HG02678 (cell line): Measurements from ENCODE around the gene SVIL.
A peak's percentile ranks its signal among the peaks of the same experiment; 100 is the strongest.

Experiments used
- ATAC-seq: cut with Tn5 transposase; IDR thresholded peaks from one replicate; pipeline ENCODE4 v1.9.1; 2021; ENCODE audit warnings: mild to moderate bottlenecking, moderate library complexity; ENCODE audit not compliant: unreplicated experiment

The SVIL gene

DNA sequence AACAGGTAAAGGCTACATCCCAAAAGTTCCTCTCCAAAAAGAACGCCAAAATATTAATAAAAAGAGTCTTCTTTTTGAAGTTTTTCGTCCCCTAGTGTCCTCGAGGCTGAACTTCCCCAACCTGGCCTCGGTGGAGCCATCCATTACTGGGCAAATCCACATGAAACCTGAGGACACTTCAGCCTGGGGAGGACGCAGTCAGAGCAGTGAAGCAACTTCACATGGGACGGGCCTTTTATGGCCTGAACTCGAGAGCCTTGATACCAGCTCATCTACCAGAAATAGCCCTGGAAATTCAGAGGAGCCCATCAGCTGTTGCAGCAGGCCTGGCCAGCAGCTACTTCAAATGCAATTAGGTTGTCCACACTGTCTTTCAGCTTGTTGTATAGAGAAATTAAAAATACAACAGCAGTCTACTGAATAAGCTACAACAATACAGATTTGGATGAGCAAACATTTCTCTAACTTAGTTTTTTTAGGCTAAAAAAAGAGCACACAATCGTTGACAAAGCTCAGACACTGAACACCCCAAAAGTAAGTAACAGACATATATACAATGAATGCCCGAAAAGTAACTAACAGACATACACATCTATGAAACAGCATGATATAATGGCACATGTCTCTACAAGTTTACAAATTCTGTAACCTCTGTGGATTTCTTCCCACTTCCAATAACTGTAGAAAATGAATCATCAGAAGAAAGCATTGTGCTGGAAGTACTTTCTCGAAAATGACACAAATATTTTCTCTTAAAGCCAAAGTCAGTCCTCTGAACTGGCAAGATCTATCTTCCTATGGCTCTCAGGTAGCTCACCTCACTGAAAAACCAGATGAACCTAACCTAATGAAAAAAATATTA lies at the start of gene SVIL:
Gene SVIL (minus strand): TSS at position 208 of the 862 bp plus-strand sequence. CDS start 79,913 bp downstream, outside the sequence.
- no peak for ATAC-seq

GRCh38 chr10:29681676-29682448 lies 47.1 kb upstream of the SVIL start:
- ATAC-seq, result no peak

- no peak for ATAC-seq
These were observed 45.3 kb upstream of the SVIL start for GRCh38 chr10:29680091-29680490.

- no peak for ATAC-seq
These were observed 42.0 kb upstream of the SVIL start for GRCh38 chr10:29676732-29677131.

DNA sequence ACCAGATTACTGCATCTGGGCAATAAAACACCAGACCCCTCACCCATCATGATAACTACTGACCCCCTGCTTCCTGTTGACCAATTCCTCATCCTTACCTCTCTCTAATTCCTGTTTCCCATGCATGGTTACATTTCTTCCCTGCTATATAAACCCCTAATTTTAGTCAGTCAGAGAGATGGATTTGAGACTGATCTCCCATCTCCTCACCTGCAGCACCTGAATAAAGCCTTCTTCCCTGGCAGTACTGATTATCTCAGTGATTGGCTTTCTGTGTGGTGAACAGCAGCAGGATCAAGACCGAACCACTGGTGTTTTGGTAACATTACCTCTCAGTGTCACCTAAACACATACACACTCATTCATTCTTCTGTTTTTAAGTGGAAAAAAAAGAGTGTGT lies 41.2 kb upstream of the SVIL start:
- ATAC-seq, result no peak

GRCh38 chr10:29671968-29672367 lies 37.2 kb upstream of the SVIL start:
- no peak for ATAC-seq

DNA sequence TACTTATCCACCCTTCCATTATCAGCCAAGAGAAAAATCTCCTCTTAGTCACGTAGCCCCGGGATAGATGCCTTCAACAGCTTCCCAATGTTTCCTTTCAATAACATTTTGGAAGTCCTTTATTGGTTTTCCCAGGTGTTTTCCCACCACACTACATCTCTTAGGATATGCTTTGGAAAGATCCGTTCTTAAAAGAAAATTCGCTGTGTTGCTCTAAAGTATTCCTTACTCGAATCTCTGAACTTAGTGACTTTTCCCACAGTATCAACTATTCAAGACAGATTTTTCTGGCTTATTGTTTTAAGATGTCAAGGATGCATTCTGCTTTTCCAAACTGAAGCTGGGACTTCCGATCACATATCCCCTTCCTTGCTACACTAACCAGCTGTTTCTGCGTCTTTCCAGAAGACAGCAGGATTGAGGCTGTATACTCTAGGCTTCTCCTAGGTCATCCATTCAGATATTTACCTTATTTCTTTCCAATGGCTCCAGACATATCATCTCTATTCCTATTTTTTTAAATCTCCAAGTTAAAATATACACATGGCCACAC lies 36.5 kb upstream of the SVIL start:
- ATAC-seq, result no peak

DNA sequence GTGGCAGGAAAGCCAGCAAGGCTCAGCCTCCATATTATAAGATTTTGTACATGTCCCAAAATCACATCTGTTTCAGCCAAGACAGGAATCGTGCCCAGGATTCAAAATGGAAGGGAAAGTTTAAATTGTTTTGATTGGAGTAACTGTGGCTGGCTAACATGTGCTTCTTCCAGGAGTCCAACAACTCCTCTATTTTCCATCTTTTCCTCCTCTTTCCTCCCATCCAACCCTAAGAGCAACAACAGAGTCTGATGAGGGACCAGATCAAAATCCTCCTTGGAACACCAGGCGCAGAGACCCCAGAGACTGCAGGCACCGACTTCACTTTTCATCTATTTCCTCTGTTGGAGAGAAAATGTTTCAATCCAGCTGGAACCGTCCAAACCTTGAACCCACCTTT lies 36.0 kb upstream of the SVIL start:
- no peak for ATAC-seq

GRCh38 chr10:29669149-29669548 lies 34.4 kb upstream of the SVIL start:
- ATAC-seq, result no peak

GRCh38 chr10:29668628-29669027 lies 33.9 kb upstream of the SVIL start:
- no peak for ATAC-seq

- no peak for ATAC-seq
These were observed 32.4 kb upstream of the SVIL start for GRCh38 chr10:29667191-29667590.

DNA sequence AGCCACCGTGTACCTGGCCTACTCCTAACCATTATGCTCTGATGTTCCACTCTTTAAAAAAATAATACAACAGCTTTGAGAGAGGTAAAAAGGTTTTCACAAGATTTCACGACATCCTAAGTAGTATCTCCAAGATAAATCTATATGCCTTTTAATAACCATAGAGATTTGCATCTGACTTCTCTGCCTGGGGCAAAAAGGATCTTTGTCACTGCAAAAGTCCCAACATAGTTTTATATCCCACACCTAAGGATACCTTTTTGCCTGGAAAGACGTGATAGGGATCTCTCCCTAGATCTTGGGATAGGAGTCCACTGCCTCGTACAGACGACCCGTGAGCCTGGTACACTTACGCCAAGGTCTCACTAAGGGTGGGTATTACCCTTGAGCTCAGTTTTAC lies 31.4 kb upstream of the SVIL start:
- no peak for ATAC-seq

DNA sequence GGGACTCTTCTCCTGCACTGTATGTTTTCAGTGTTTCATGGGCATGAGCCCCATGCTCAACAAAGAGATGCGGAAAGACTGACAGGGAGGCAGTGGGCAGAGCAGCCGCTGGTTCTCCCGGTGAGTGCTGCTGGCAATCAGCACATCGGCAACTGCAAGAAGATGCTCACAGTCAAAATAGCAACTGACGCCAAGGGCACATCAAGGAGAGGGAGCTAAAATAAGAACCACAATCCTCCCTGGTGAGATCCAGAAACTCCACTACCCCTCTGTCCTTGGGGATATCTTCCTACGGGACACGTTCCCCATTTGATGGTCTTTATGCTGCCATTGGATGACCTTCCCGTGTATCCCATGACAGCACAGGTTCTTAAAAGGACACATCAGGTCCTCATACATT lies 28.9 kb upstream of the SVIL start:
- no peak for ATAC-seq

DNA sequence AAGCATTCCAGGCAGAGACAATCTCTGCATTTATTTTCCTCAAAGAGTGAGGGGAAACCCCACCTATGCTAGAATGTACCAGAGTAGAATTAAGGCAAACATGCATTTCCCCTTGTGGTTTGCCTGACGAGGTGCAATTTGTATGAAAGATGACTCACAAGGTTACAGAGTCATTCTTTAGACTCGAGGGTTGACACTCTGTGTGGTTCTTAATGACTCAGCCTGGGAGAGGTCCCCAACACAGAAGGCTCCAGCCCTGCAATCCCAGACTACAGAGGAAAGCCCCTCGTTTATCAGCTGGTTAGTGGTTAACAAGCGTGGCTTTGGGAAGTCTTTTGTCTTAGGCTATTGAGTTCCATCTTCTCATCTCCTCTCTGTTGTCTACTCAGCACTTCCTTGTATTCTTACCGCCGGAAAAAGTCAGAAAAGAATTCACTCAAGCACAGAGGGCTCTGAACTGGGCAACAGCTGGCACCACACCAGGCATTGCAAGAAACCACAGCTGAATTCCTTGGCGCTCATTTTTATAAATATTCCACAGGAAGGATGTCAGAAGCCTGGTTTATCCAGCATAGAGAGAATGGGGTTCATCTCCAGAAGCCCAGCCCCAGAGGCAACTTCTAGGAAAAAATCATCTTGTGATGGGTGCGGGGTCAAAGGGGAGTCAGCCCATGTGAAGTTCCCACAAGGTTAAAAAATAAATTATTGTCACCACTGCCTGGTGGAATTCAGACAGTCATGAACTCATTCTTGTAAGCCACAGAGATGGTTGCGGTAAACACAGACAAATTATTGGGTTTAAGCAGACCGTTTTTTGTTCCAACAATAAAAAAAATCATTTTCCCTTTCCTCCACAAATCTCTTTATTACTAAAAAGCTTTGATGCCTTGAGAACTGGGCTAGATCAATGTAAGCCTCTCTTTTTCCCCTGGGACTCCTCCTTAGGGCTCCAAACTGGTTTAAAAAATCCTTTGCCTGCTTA lies 24.5 kb upstream of the SVIL start:
- ATAC-seq, result peak; percentile 96

- no peak for ATAC-seq
These were observed 23.0 kb upstream of the SVIL start for GRCh38 chr10:29657719-29658274.

DNA sequence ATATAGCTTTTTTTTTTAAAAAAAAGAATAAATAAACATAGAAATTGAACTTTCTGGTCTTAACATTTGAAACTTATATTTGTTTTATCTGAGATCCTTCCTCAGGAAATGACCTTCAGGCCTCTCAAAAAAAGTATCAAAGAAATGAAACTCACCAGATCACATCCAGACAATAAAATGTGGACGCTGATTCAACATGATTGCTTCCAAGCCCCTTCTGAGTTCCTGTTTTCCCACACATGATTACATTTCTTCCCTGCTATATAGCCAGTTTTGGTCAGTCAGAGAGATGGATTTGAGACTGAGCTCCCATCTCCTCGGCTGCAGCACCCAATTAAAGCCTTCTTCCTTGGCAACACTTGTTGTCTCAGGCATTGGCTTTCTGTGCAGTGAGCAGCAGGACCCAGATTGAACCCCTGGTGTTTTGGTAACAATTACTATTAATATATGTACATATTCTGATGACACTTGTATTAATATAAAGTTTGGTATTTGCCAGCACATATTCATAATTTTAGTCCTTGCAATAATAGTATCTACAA lies 21.8 kb upstream of the SVIL start:
- ATAC-seq, result no peak

DNA sequence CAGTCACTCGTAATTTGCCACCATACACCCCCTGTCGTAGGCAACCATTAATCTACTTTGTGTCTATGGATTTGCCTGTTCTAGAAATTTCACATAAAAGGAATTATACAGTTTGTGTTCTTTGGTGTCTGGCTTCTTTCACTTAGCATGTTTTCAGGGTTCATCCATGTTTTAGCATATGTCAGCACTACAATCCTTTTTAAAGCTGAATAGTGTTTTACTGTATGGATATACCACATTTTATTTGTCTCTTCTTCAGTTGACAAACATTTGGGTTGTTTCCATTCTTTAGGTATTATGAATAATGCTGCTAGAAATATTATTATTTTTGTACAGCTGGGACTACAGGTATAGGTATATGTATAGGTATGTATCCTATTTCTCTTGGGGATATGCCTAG lies 17.4 kb upstream of the SVIL start:
- ATAC-seq, result no peak

- no peak for ATAC-seq
These were observed 17.0 kb upstream of the SVIL start for GRCh38 chr10:29651767-29652166.

GRCh38 chr10:29650552-29650944 lies 15.8 kb upstream of the SVIL start:
- ATAC-seq, result no peak
